HepG2 (cell line): ENCODE measurements around the gene NLRC4. TPM values are rescaled to one million over a fixed set of nuclear protein-coding genes. Genes with fewer than 3 reads are reported as not detected.
A peak's percentile ranks its signal among the peaks of the same experiment; 100 is the strongest.

Source experiments
- CBFB ChIP-seq: sonication (generic); formaldehyde crosslinking; IDR thresholded peaks from 2 replicates; pipeline ENCODE4 v1.4.0; 2020; ENCODE audit warnings: missing genetic modification reagents
- EHMT2 ChIP-seq: fragments of 200-600 bp; sonication (generic); IDR thresholded peaks from 2 replicates; pipeline ENCODE4 v1.7.0; 2017; ENCODE audit warnings: antibody characterized with exemption, low read depth, low read length, borderline replicate concordance
- HCFC1 ChIP-seq: fragments of 150-350 bp; IDR thresholded peaks from 2 replicates; pipeline ENCODE4 v1.6.1; 2014; ENCODE audit warnings: low read depth, low read length
- NFIB ChIP-seq: sonication (generic); formaldehyde crosslinking; IDR thresholded peaks from 2 replicates; pipeline ENCODE4 v1.9.0; 2021; ENCODE audit warnings: missing genetic modification reagents, mild to moderate bottlenecking, borderline replicate concordance
- NFKB2 ChIP-seq: sonication (generic); formaldehyde crosslinking; IDR thresholded peaks from 2 replicates; pipeline ENCODE4 v1.4.0; 2020; ENCODE audit warnings: missing genetic modification reagents, borderline replicate concordance
- ZNF205 ChIP-seq: IDR thresholded peaks from 2 replicates; pipeline ENCODE4 v1.6.1; 2018; ENCODE audit warnings: missing biosample characterization, missing genetic modification reagents
- ZNF337 ChIP-seq: sonication (generic); formaldehyde crosslinking; IDR thresholded peaks from 2 replicates; pipeline ENCODE4 v1.5.1; 2020; ENCODE audit warnings: missing genetic modification reagents, low read depth, mild to moderate bottlenecking, borderline replicate concordance
- ZNF563 ChIP-seq: sonication (generic); formaldehyde crosslinking; IDR thresholded peaks from 2 replicates; pipeline ENCODE4 v1.8.0; 2022; ENCODE audit warnings: mild to moderate bottlenecking, moderate library complexity, missing genetic modification reagents
- ZNF616 ChIP-seq: sonication (generic); formaldehyde crosslinking; IDR thresholded peaks from 2 replicates; pipeline ENCODE4 v1.5.0; 2020; ENCODE audit warnings: low read depth, mild to moderate bottlenecking, missing genetic modification reagents
- ZSCAN31 ChIP-seq: sonication (generic); formaldehyde crosslinking; IDR thresholded peaks from 2 replicates; pipeline ENCODE4 v1.5.0; 2020; ENCODE audit warnings: low read depth, mild to moderate bottlenecking, missing genetic modification reagents
- polyA plus RNA-seq, 8 experiments: library from polyadenylated mRNA; depleted of rRNA in 3 of 8; stranded (reverse) in 7 of 8; unstranded in 1 of 8; fragments of >200 nt; fragmentation: Illumina TruSeq in 4 of 8; extraction: Trizol in 4 of 8; gene quantifications; 2 replicates each; pipeline versions ENCODE4 v1.2.1 to v1.2.3, GENCODE V29; 2011 to 2016; ENCODE audit warnings: low read depth in 4 of 8, missing spikeins in 1 of 8, mixed read lengths in 1 of 8; ENCODE audit not compliant: insufficient read depth in 1 of 8
- total RNA-seq, 5 experiments: library from RNA; depleted of rRNA; stranded (reverse); fragments of >200 nt; fragmentation: Illumina TruSeq; extraction: Trizol; gene quantifications; 2 replicates each; pipeline ENCODE4 v1.2.3, GENCODE V29; 2016; ENCODE audit warnings: low read depth in 1 of 5
- TF ChIP-seq, protein P1 (sequence below): sonication (generic); formaldehyde crosslinking; IDR thresholded peaks from 2 replicates; pipeline ENCODE4 v1.4.0; 2020; ENCODE audit warnings: mild to moderate bottlenecking, missing genetic modification reagents
- TF ChIP-seq, protein P2 (sequence below): sonication (generic); formaldehyde crosslinking; IDR thresholded peaks from 2 replicates; pipeline ENCODE4 v1.5.1; 2020; ENCODE audit warnings: missing genetic modification reagents, mild to moderate bottlenecking, borderline replicate concordance
- TF ChIP-seq, protein P3 (sequence below): sonication (generic); formaldehyde crosslinking; conservative IDR thresholded peaks from 2 replicates; pipeline ENCODE4 v1.4.0; 2020; ENCODE audit warnings: missing genetic modification reagents
- TF ChIP-seq, protein P4 (sequence below), 2 experiments: sonication (generic) in 1 of 2; formaldehyde crosslinking in 1 of 2; IDR thresholded peaks; 2 replicates each; pipeline versions ENCODE4 v1.4.0 to v1.6.1; 2016 to 2020; ENCODE audit warnings: borderline replicate concordance in 1 of 2, low read depth in 1 of 2, mild to moderate bottlenecking in 1 of 2, missing genetic modification reagents in 1 of 2

NLRC4 gene
- total and polyA plus RNA-seq, 2 of the 13 experiments (the other 11 are each of a cell fraction or from before 2014, with no cell fraction given): 0.15 to 0.29 TPM

DNA sequence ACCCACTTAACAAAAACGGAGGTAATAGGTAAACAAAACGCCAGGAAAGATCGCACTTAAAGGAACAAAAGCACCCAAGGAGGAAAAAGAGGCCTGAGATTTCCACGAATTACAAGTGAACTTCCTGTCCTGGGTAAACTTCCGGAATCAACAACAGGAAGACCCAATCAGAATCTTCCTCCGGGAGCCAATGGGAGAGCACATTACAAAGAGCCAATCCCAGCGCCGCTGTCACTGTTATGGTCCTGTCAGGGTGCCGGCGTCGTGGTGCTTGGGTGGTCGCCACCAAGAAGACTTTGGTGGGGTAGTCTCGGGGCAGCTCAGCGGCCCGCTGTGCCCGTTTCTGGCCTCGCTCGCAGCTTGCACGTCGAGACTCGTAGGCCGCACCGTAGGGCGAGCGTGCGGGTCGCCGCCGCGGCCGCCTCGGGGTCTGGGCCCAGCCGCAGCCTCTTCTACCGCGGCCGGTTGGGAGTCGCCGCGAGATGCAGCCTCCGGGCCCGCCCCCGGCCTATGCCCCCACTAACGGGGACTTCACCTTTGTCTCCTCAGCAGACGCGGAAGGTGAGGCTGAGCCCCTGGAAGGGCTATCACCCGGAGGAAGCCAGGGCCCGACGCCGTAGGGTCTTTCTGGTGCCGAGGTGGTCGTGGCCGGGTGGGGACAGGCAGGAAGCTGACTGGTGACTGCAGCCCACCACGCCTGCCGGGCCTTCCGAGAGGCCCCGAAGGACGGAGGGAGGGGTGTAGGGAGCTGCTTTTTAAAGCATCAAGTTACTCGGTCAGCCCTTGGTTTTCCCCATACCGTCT lies 13.2 kb upstream of the NLRC4 start, which contains the start of gene YIPF4 (continued):
- TF ChIP-seq, protein P1, sequence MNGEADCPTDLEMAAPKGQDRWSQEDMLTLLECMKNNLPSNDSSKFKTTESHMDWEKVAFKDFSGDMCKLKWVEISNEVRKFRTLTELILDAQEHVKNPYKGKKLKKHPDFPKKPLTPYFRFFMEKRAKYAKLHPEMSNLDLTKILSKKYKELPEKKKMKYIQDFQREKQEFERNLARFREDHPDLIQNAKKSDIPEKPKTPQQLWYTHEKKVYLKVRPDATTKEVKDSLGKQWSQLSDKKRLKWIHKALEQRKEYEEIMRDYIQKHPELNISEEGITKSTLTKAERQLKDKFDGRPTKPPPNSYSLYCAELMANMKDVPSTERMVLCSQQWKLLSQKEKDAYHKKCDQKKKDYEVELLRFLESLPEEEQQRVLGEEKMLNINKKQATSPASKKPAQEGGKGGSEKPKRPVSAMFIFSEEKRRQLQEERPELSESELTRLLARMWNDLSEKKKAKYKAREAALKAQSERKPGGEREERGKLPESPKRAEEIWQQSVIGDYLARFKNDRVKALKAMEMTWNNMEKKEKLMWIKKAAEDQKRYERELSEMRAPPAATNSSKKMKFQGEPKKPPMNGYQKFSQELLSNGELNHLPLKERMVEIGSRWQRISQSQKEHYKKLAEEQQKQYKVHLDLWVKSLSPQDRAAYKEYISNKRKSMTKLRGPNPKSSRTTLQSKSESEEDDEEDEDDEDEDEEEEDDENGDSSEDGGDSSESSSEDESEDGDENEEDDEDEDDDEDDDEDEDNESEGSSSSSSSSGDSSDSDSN (CRISPR knock-in tag): peak; percentile 90
- TF ChIP-seq EHMT2 (no peak), ZNF616 (peak; percentile 89; the same call in 1 of the 2 replicates), NFKB2 (CRISPR knock-in tag) (peak; percentile 98; the same call in 1 of the 2 replicates), ZNF205 (CRISPR knock-in tag) (peak; percentile 44; the same call in 1 of the 2 replicates), ZNF563 (peak; percentile 92), CBFB (CRISPR knock-in tag) (peak; percentile 55; the same call in 1 of the 2 replicates), ZNF337 (CRISPR knock-in tag) (no peak), HCFC1 (peak; percentile 25; the same call in 1 of the 2 replicates), ZSCAN31 (CRISPR knock-in tag) (peak; percentile 75; the same call in 1 of the 2 replicates), NFIB (CRISPR knock-in tag) (no peak)
- TF ChIP-seq, protein P2, sequence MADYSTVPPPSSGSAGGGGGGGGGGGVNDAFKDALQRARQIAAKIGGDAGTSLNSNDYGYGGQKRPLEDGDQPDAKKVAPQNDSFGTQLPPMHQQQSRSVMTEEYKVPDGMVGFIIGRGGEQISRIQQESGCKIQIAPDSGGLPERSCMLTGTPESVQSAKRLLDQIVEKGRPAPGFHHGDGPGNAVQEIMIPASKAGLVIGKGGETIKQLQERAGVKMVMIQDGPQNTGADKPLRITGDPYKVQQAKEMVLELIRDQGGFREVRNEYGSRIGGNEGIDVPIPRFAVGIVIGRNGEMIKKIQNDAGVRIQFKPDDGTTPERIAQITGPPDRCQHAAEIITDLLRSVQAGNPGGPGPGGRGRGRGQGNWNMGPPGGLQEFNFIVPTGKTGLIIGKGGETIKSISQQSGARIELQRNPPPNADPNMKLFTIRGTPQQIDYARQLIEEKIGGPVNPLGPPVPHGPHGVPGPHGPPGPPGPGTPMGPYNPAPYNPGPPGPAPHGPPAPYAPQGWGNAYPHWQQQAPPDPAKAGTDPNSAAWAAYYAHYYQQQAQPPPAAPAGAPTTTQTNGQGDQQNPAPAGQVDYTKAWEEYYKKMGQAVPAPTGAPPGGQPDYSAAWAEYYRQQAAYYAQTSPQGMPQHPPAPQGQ: no peak
- TF ChIP-seq, protein P3, sequence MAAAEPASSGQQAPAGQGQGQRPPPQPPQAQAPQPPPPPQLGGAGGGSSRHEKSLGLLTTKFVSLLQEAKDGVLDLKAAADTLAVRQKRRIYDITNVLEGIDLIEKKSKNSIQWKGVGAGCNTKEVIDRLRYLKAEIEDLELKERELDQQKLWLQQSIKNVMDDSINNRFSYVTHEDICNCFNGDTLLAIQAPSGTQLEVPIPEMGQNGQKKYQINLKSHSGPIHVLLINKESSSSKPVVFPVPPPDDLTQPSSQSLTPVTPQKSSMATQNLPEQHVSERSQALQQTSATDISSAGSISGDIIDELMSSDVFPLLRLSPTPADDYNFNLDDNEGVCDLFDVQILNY (CRISPR knock-in tag): peak; percentile 66
- TF ChIP-seq, protein P4, sequence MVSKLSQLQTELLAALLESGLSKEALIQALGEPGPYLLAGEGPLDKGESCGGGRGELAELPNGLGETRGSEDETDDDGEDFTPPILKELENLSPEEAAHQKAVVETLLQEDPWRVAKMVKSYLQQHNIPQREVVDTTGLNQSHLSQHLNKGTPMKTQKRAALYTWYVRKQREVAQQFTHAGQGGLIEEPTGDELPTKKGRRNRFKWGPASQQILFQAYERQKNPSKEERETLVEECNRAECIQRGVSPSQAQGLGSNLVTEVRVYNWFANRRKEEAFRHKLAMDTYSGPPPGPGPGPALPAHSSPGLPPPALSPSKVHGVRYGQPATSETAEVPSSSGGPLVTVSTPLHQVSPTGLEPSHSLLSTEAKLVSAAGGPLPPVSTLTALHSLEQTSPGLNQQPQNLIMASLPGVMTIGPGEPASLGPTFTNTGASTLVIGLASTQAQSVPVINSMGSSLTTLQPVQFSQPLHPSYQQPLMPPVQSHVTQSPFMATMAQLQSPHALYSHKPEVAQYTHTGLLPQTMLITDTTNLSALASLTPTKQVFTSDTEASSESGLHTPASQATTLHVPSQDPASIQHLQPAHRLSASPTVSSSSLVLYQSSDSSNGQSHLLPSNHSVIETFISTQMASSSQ (IDR thresholded peaks at IDR 0.05; ENCODE audit: low read depth): peak; percentile 31; the same call in 1 of the 2 replicates
- TF ChIP-seq, protein P4 (CRISPR knock-in tag; IDR thresholded peaks at IDR 0.05; ENCODE audit: borderline replicate concordance): no peak
